Stimulated activated CD8-positive, alpha-beta memory T cell treated with anti-CD3 and anti-CD28 coated beads, Interleukin-7, amount 100 ng/mL, for 1 hour (primary cell): Measurements from ENCODE around the gene ARMCX1.
"Not testable (repeated sequence)": the region's sequence is repeated elsewhere in the genome, so short reads cannot be mapped to it uniquely, and the experiment has no call there.

Experiments used
- DNase-seq, 2 donors: peaks; one replicate each; pipeline ENCODE4 v3.0.0-alpha.2; 2020; ENCODE audit warnings: low read depth in 2 of 2

The ARMCX1 gene

GRCh38 chrX:101550362-101550750 is at the start of gene ARMCX1:
Gene ARMCX1 (plus strand): TSS chrX:101550547. CDS start chrX:101552931, 2,384 bp downstream.
- DNase-seq, result peak in 1 of 2 donors; percentile 1

GRCh38 chrX:101502929-101503328 is 47.4 kb upstream of the ARMCX1 start:
- not testable (repeated sequence) for DNase-seq

GRCh38 chrX:101507372-101507771 is 43.0 kb upstream of the ARMCX1 start:
- DNase-seq, result no peak

GRCh38 chrX:101507986-101508385 is 42.4 kb upstream of the ARMCX1 start:
- no peak for DNase-seq

GRCh38 chrX:101530944-101531343 is 19.4 kb upstream of the ARMCX1 start:
- no peak for DNase-seq

GRCh38 chrX:101539116-101539515 is 11.2 kb upstream of the ARMCX1 start:
- no peak for DNase-seq

GRCh38 chrX:101550751-101551379 is 518 bp downstream of the ARMCX1 start:
- DNase-seq, result no peak

- no peak for DNase-seq
These were observed 1.0 kb downstream of the ARMCX1 start for GRCh38 chrX:101551380-101551767.

- no peak for DNase-seq
These were observed 2.4 kb downstream of the ARMCX1 start for GRCh38 chrX:101552714-101553113.

GRCh38 chrX:101564651-101565050 is 14.3 kb downstream of the ARMCX1 start:
- no peak for DNase-seq

GRCh38 chrX:101595739-101596419 is 45.5 kb downstream of the ARMCX1 start:
- DNase-seq, result no peak

- DNase-seq, result not testable (repeated sequence)
These were observed 49.2 kb downstream of the ARMCX1 start for GRCh38 chrX:101599592-101599991.

GRCh38 chrX:101602077-101602476 is 51.7 kb downstream of the ARMCX1 start:
- no peak for DNase-seq
